GM23338 (cell line): Measurements from ENCODE around the gene MID1IP1.

ENCODE experiments used
- CREB1 ChIP-seq: fragments of 250-450 bp; sonication (Bioruptor Pico); IDR thresholded peaks from 2 replicates; pipeline ENCODE4 v1.5.0; 2020; ENCODE audit warnings: low read depth, mild to moderate bottlenecking, moderate library complexity
- CTCF ChIP-seq, 2 experiments: fragments of 200-600 bp in 1 of 2; sonication (generic) in 1 of 2; conservative IDR thresholded peaks; 2 replicates each; pipeline versions ENCODE4 v1.5.1 to v1.6.1; 2016 to 2017; ENCODE audit warnings: antibody characterized with exemption in 2 of 2, low read depth in 2 of 2, mild to moderate bottlenecking in 2 of 2, moderate library complexity in 1 of 2
- EZH2 ChIP-seq: fragments of 200-600 bp; sonication (generic); IDR thresholded peaks from one replicate; pipeline ENCODE4 v1.8.0; 2017; ENCODE audit warnings: antibody characterized with exemption, mild to moderate bottlenecking, low read depth; ENCODE audit not compliant: unreplicated experiment
- EZH2phosphoT487 ChIP-seq: fragments of 200-600 bp; sonication (generic); IDR thresholded peaks from one replicate; pipeline ENCODE4 v1.8.1; 2018; ENCODE audit warnings: antibody characterized with exemption; ENCODE audit not compliant: unreplicated experiment
- JUNB ChIP-seq: IDR thresholded peaks from one replicate; pipeline ENCODE4 v1.6.1; 2016; ENCODE audit warnings: antibody characterized with exemption; ENCODE audit not compliant: unreplicated experiment
- POLR2AphosphoS5 ChIP-seq: IDR thresholded peaks from 2 replicates; pipeline ENCODE4 v1.6.1; 2016; ENCODE audit warnings: antibody characterized with exemption, low read depth
- STAT1 ChIP-seq: IDR thresholded peaks from one replicate; pipeline ENCODE4 v1.6.1; 2016; ENCODE audit warnings: antibody characterized with exemption; ENCODE audit not compliant: unreplicated experiment
- ZNF462 ChIP-seq: fragments of 250-450 bp; sonication (Bioruptor Pico); IDR thresholded peaks from 2 replicates; pipeline ENCODE4 v1.5.0; 2020; ENCODE audit warnings: mild to moderate bottlenecking, moderate library complexity
- TF ChIP-seq, protein P1 (sequence below): IDR thresholded peaks from one replicate; pipeline ENCODE4 v1.6.1; 2018; ENCODE audit warnings: antibody characterized with exemption; ENCODE audit not compliant: unreplicated experiment

GRCh38 chrX:38770152-38770551 lies 31.1 kb upstream of the MID1IP1 start:
- TF ChIP-seq CTCF (conservative IDR thresholded peaks at IDR 0.05; ENCODE audit: low read depth in 2 of 2) (no peak), EZH2 (no peak), POLR2AphosphoS5 (no peak), EZH2phosphoT487 (no peak), ZNF462 (CRISPR knock-in tag) (no peak), CREB1 (no peak), STAT1 (no peak), JUNB (no peak)
- TF ChIP-seq, protein P1, sequence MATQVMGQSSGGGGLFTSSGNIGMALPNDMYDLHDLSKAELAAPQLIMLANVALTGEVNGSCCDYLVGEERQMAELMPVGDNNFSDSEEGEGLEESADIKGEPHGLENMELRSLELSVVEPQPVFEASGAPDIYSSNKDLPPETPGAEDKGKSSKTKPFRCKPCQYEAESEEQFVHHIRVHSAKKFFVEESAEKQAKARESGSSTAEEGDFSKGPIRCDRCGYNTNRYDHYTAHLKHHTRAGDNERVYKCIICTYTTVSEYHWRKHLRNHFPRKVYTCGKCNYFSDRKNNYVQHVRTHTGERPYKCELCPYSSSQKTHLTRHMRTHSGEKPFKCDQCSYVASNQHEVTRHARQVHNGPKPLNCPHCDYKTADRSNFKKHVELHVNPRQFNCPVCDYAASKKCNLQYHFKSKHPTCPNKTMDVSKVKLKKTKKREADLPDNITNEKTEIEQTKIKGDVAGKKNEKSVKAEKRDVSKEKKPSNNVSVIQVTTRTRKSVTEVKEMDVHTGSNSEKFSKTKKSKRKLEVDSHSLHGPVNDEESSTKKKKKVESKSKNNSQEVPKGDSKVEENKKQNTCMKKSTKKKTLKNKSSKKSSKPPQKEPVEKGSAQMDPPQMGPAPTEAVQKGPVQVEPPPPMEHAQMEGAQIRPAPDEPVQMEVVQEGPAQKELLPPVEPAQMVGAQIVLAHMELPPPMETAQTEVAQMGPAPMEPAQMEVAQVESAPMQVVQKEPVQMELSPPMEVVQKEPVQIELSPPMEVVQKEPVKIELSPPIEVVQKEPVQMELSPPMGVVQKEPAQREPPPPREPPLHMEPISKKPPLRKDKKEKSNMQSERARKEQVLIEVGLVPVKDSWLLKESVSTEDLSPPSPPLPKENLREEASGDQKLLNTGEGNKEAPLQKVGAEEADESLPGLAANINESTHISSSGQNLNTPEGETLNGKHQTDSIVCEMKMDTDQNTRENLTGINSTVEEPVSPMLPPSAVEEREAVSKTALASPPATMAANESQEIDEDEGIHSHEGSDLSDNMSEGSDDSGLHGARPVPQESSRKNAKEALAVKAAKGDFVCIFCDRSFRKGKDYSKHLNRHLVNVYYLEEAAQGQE, result no peak
